Body of pancreas (tissue), 4 donors: ENCODE data around the gene ATG16L1.

Experiments
- CTCF ChIP-seq, 7 experiments: fragments of 450-650 bp in 4 of 7; fragments of 200-600 bp in 3 of 7; sonication (generic) in 3 of 7; IDR thresholded peaks; one replicate each; pipeline ENCODE4 v1.5.1; 2016 to 2019; ENCODE audit warnings: antibody characterized with exemption in 7 of 7
- POLR2A ChIP-seq, 3 donors: fragments of 450-650 bp; IDR thresholded peaks; one replicate each; pipeline ENCODE4 v1.6.1; 2016; ENCODE audit warnings: antibody characterized with exemption in 3 of 3, mild to moderate bottlenecking in 2 of 3

GRCh38 chr2:233321166-233321565 is 69.7 kb downstream of the ATG16L1 start:
- TF ChIP-seq CTCF (IDR thresholded peaks at IDR 0.05) = no peak
- no peak for TF ChIP-seq POLR2A (IDR thresholded peaks at IDR 0.05)
